Neural cell (in vitro differentiated cells): ENCODE results near the gene ADH6. TPM values are rescaled to one million over a fixed set of nuclear protein-coding genes. Genes with fewer than 3 reads are reported as not detected.

ENCODE experiments used
- H2AFZ ChIP-seq: fragments of 200-600, 300-800 bp; sonication (generic), shearing (Covaris generic); 2 replicates; pipeline ENCODE4 v1.6.0; 2014; ENCODE audit warnings: low read depth, mild to moderate bottlenecking, antibody characterized with exemption, low read length, moderate library complexity
- H3F3A ChIP-seq: fragments of 200-600 bp; shearing (Covaris generic); 2 replicates; pipeline ENCODE4 v1.6.1; 2016; ENCODE audit warnings: mild to moderate bottlenecking, moderate library complexity, mixed read lengths, antibody characterized with exemption, low read length; ENCODE audit not compliant: insufficient read depth, poor library complexity, severe bottlenecking
- H3K27ac ChIP-seq: fragments of 200-600, 300-800 bp; sonication (generic), shearing (Covaris generic); 2 replicates; pipeline ENCODE4 v1.5.1; 2014; ENCODE audit warnings: mild to moderate bottlenecking, low read length, moderate library complexity
- H3K27me3 ChIP-seq: fragments of 300-800, 200-600 bp; sonication (generic), shearing (Covaris generic); 2 replicates; pipeline ENCODE4 v1.6.0; 2014; ENCODE audit warnings: mild to moderate bottlenecking, low read depth, low read length, moderate library complexity; ENCODE audit not compliant: insufficient read depth
- H3K36me3 ChIP-seq: fragments of 300-800, 200-600 bp; sonication (generic), shearing (Covaris generic); 2 replicates; pipeline ENCODE4 v1.5.1; 2014; ENCODE audit warnings: mild to moderate bottlenecking, antibody characterized with exemption, low read length, moderate library complexity; ENCODE audit not compliant: insufficient read depth
- H3K4me2 ChIP-seq: fragments of 300-800, 200-600 bp; sonication (generic), shearing (Covaris generic); 2 replicates; pipeline ENCODE4 v1.6.0; 2014; ENCODE audit warnings: mild to moderate bottlenecking, low read length
- H3K4me3 ChIP-seq: fragments of 300-800, 200-600 bp; sonication (generic), shearing (Covaris generic); 2 replicates; pipeline ENCODE4 v1.5.1; 2014; ENCODE audit warnings: mild to moderate bottlenecking, low read length, moderate library complexity
- H3K79me2 ChIP-seq: fragments of 200-600 bp; shearing (Covaris generic); replicated peaks from 2 replicates; pipeline ENCODE4 v1.6.0; 2014; ENCODE audit warnings: mild to moderate bottlenecking, low read length, moderate library complexity; ENCODE audit not compliant: insufficient read depth
- H3K9ac ChIP-seq: fragments of 300-800, 200-600 bp; sonication (generic), shearing (Covaris generic); 2 replicates; pipeline ENCODE4 v1.6.1; 2016; ENCODE audit warnings: mild to moderate bottlenecking, low read length, mixed read lengths
- H3K9me2 ChIP-seq: fragments of 200-600 bp; shearing (Covaris generic); 2 replicates; pipeline ENCODE4 v1.6.1; 2016; ENCODE audit warnings: mild to moderate bottlenecking, low read length, mixed read lengths; ENCODE audit not compliant: insufficient read depth
- H3K9me3 ChIP-seq: fragments of 200-600, 300-800 bp; sonication (generic), shearing (Covaris generic); 2 replicates; pipeline ENCODE4 v1.6.1; 2016; ENCODE audit warnings: mild to moderate bottlenecking, mixed run types, low read length, moderate library complexity, mixed read lengths
- H4K20me1 ChIP-seq: fragments of 200-600 bp; shearing (Covaris generic); 2 replicates; pipeline ENCODE4 v1.6.1; 2016; ENCODE audit warnings: mild to moderate bottlenecking, mixed run types; ENCODE audit not compliant: insufficient read depth
- CTCF ChIP-seq: fragments of 450-650 bp; IDR thresholded peaks from 2 replicates; pipeline ENCODE4 v1.5.1; 2014; ENCODE audit warnings: antibody characterized with exemption, mild to moderate bottlenecking, moderate library complexity; ENCODE audit not compliant: poor library complexity, severe bottlenecking
- EZH2 ChIP-seq: fragments of 200-600, 300-800 bp; shearing (Covaris generic), sonication (generic); IDR thresholded peaks from 2 replicates; pipeline ENCODE4 v1.6.1; 2014; ENCODE audit warnings: antibody characterized with exemption, low read length, borderline replicate concordance, mild to moderate bottlenecking; ENCODE audit not compliant: insufficient read depth, poor library complexity, severe bottlenecking
- MXI1 ChIP-seq: fragments of 450-650 bp; conservative IDR thresholded peaks from 2 replicates; pipeline ENCODE4 v1.6.1; 2014; ENCODE audit warnings: antibody characterized with exemption, mild to moderate bottlenecking; ENCODE audit not compliant: poor library complexity, severe bottlenecking
- POLR2AphosphoS5 ChIP-seq: IDR thresholded peaks from 2 replicates; pipeline ENCODE4 v1.6.1; 2012
- RAD21 ChIP-seq: fragments of 450-650 bp; conservative IDR thresholded peaks from 2 replicates; pipeline ENCODE4 v1.6.1; 2014; ENCODE audit warnings: antibody characterized with exemption, mild to moderate bottlenecking, moderate library complexity
- REST ChIP-seq: IDR thresholded peaks from 2 replicates; pipeline ENCODE4 v1.6.1; 2012; ENCODE audit warnings: borderline replicate concordance
- TAF1 ChIP-seq: IDR thresholded peaks from 2 replicates; pipeline ENCODE4 v1.6.1; 2012; ENCODE audit warnings: low read depth
- polyA plus RNA-seq: library from polyadenylated mRNA; depleted of rRNA; stranded (reverse); fragments of >200 nt; gene quantifications from 2 replicates; pipeline ENCODE4 v1.2.3, GENCODE V29; 2014

The ADH6 gene
- polyA plus RNA-seq, 1 donor from 2014 or later, result not detected

DNA sequence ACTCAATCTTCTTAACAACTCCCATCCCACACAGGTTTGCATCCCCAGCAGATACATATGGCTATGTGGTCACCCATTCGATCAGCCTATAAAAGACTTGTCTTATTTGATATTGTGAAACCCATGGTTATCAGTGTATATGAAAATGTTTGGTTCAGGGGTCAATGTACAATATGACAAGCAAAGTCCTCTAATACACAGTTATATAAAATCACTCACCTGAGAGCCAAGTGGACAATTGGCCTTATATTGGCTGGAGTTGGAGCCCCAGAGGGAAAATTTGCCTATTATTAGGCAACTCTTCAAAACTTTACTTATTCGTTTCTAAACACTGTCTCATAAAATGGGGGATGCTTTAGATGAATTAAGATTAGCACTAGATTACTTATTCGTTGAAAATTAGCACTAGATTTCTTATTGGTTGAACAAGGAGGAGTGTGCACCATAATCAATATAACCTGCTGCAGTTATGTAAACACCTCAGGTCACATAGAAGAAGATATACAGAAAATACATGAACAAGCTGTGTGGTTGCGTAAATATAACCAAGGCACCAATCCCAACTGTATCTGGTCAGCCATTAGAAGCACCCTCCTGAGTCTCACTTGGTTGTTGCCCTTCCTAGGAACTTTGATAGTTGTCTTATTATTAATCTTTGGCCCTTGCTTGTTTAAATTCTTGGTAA is 64.2 kb downstream of the ADH6 start:
- Histone ChIP-seq H2AFZ (no peak overlapping the region), H3K9me3 (peaks cover 4% of the 10 kb centered on the region), H3K4me2 (no peak overlapping the region), H3K27ac (no peak overlapping the region), H3K9ac (no peak overlapping the region), H4K20me1 (no peaks in the 10 kb centered on the region), H3K79me2 (no peaks in the 10 kb centered on the region), H3K9me2 (no peaks in the 10 kb centered on the region), H3F3A (no peaks in the 10 kb centered on the region), H3K4me3 (no peak overlapping the region), H3K36me3 (no peaks in the 10 kb centered on the region), H3K27me3 (no peaks in the 10 kb centered on the region)
- TF ChIP-seq CTCF (no peak), EZH2 (no peak), REST (no peak), TAF1 (no peak), RAD21 (no peak), POLR2AphosphoS5 (no peak), MXI1 (no peak)

Other genes starting within 250 kb of the ADH6 start
- 24.5 and 26.4 TPM in 2 replicates for gene METAP1, start 223.5 kb downstream of the ADH6 start, polyA plus RNA-seq
- gene ADH5, start 130.5 kb downstream of the ADH6 start, polyA plus RNA-seq, result 185 and 201 TPM in 2 replicates
- gene ADH4, start 74.9 kb downstream of the ADH6 start, polyA plus RNA-seq, result not detected in 2 replicates
- not detected in 2 replicates for gene ADH1A, start 71.7 kb upstream of the ADH6 start, polyA plus RNA-seq
- gene ADH1B, start 102.2 kb upstream of the ADH6 start, polyA plus RNA-seq, result not detected in 2 replicates
- gene ADH1C, start 133.5 kb upstream of the ADH6 start, polyA plus RNA-seq, result not detected in 2 replicates
- not detected in 2 replicates for gene ADH7, start 216.1 kb upstream of the ADH6 start, polyA plus RNA-seq